K562 treated with DMSO at 1 percent for 48 hours (cell line): ENCODE data around the gene RASL11A. TPM values are rescaled to one million over a fixed set of nuclear protein-coding genes. Genes with fewer than 3 reads are reported as not detected.

ENCODE experiments used
- total RNA-seq: library from RNA; unstranded; fragments of 300-600 nt; gene quantifications from 2 replicates; pipeline ENCODE4 v1.2.3, GENCODE V29; 2022; ENCODE audit warnings: low replicate concordance; ENCODE audit errors: extremely low read depth

The RASL11A gene, protein sequence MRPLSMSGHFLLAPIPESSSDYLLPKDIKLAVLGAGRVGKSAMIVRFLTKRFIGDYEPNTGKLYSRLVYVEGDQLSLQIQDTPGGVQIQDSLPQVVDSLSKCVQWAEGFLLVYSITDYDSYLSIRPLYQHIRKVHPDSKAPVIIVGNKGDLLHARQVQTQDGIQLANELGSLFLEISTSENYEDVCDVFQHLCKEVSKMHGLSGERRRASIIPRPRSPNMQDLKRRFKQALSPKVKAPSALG
- total RNA-seq, result not detected in 2 replicates

DNA sequence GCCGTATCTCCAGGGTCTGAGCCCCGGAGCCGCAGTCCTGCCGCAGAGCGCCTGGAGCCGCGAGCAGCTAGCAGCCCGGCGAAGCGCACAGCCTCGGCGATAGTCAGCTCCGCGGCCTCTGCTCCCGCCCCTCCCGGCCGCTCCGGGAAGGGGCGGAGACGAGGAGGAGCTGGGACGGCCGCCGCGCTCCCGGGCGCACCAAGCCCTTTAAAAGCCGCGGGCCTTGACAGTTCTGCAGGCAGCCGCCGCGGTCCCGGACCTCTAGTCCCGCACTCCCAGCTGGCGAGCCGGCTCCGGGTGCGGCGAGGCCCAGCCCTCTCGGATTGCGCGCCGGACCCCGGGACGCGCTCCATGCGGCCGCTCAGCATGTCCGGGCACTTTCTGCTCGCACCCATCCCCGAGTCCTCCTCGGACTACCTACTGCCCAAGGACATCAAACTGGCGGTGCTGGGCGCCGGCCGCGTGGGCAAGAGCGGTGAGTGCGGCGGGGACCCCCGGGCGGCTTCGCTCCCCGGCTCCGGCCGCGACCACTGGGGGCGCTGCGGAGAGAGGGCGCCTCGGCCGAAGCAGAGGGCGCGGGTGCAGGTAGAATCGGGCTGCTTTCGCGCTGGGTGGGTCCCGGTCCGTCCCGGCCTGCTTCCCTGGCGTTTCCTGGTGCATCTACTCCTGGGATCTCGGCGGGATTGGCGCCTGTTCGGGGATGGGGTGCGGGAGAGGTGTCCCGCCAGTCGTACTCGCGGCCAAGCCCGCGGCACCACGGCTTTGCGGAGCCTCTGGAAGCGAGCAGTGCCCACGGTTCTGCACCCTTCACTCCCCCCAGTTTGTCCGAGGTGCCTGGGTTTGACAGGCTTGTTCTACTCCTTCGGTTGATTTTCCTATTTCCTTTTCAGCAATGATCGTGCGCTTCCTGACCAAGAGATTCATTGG, at the start of gene RASL11A:
RASL11A (plus strand) TSS at position 237 of the 927 bp plus-strand sequence; CDS start at position 352, 115 bp downstream.

DNA sequence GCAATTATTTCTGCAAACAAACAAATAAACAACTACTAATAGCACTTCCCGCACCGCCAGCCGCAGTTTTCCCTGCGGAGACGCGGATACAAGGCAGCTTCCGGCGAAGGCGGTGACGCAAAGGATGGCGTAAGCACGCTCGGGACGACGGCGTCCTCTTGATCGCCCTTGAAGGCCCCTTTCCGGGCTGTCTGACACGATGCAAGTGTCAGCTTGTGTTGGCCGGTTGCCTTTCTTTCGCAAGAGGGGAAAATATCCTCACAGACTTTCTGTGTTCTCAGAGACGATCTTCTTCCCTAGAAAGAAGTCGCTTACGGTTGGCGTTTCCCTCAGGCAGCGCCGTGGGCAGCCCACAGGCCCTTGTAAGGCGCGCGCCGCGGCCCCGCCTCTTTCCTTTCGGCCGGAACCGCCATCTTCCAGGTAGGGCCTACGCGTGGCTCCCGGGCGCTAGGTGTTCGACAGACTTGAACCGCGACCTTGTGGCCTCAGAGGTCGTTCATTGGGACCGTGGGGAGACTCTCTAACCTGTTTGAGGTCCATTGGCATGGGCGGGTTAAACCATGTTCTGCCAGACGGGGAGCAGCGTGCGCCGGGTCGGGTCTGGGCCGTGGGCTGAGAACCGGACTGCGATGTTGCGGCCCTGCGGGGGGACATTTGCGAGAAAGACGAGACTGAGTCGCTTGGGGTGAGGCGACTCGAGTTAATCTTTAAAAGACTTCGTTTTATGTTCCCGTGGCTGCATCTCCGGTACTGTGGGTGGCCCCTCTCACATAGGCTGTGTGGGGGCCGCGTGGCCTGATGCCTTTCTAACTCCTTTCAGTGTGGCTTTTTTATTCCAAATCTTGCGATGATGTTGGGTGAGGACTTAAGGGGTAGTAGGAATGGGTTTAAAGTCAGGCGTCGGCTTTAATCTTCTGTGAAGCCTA, 19.2 kb upstream of the RASL11A start, which contains the start of gene RPL21:
RPL21 (plus strand) TSS at position 393 of the 926 bp plus-strand sequence. CDS start 2,219 bp downstream, outside the sequence.

Other genes with a start within 250 kb of the RASL11A start
- gene USP12, start 99.0 kb upstream of the RASL11A start, total RNA-seq, result not detected in 2 replicates
- not detected in 2 replicates for gene RPL21, start 19.3 kb upstream of the RASL11A start, total RNA-seq
- gene GTF3A, start 153.8 kb downstream of the RASL11A start, total RNA-seq, result not detected in 2 replicates
- not detected in 2 replicates for gene MTIF3, start 179.7 kb downstream of the RASL11A start, total RNA-seq